ENCODE measurements around the gene SYDE2. TPM values are rescaled to one million over a fixed set of nuclear protein-coding genes. Genes with fewer than 3 reads are reported as not detected.

Gene SYDE2
- total RNA-seq, 2 donors from 2014 or later, result 15.4 to 21.8 TPM

DNA sequence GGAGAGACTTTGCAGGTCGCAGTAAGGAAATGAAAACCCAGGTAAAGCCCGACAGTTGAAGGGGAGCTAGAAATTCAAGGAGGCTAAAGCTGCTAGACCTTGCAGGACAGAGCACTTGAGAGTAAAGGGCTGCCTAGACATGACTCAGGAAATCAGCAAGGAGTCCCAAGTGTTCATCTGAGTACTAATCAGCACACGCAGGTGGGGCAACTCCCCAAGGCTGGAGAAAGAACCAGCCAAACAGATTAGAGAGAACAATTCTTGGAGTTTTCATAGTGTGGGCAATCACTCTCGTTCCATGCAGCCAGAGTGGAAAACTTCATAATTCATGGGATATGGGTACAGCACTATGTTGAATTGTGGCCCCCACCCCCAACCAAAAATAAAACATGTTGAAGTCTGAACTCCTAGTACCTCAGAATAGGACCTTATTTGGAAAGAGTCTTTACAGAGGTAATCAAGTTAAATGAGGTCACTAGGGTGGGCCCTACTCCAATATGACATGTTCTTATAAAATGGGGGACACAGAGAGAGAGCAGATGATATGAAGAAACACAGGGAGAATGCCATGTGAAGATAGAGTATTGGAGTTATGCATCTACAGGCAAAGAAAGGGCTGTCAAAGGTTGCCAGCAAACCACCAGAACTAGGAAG is 28.0 kb downstream of the SYDE2 start:
- Histone ChIP-seq H3K27me3 (no peaks in the 10 kb centered on the region), H3K4me1 (no peaks in the 10 kb centered on the region), H3K4me3 (no peak overlapping the region), H3K27ac (no peak overlapping the region), H3K9me3 (no peaks in the 10 kb centered on the region), H3K36me3 (no peaks in the 10 kb centered on the region)
- no peak for DNase-seq (ENCODE audit: low spot score)
- TF ChIP-seq, protein P1, sequence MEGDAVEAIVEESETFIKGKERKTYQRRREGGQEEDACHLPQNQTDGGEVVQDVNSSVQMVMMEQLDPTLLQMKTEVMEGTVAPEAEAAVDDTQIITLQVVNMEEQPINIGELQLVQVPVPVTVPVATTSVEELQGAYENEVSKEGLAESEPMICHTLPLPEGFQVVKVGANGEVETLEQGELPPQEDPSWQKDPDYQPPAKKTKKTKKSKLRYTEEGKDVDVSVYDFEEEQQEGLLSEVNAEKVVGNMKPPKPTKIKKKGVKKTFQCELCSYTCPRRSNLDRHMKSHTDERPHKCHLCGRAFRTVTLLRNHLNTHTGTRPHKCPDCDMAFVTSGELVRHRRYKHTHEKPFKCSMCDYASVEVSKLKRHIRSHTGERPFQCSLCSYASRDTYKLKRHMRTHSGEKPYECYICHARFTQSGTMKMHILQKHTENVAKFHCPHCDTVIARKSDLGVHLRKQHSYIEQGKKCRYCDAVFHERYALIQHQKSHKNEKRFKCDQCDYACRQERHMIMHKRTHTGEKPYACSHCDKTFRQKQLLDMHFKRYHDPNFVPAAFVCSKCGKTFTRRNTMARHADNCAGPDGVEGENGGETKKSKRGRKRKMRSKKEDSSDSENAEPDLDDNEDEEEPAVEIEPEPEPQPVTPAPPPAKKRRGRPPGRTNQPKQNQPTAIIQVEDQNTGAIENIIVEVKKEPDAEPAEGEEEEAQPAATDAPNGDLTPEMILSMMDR (IDR thresholded peaks at IDR 0.05), result no peak

DNA sequence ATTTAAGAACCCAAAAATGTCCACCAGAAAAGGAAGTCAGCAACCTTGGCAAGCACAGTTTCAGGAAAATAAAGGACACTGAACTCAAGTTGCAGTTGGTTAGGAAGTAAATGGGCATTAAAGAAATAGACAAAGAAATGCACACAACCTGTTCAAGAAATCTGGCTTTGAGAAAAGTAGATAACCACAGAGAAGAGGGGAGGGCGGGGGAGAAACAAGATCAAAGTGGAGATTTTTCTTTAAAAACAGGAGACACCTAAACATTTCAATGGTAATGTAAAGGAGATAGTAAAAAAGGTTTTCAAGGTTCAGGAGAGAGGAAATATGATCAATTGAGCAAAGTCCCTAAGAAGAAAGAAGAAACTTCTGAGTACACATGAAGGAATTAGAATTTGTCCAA is 29.1 kb downstream of the SYDE2 start:
- Histone ChIP-seq H3K27ac (no peak overlapping the region), H3K9me3 (no peaks in the 10 kb centered on the region), H3K4me3 (no peak overlapping the region), H3K36me3 (no peaks in the 10 kb centered on the region), H3K27me3 (no peaks in the 10 kb centered on the region), H3K4me1 (no peaks in the 10 kb centered on the region)
- TF ChIP-seq, protein P1 (IDR thresholded peaks at IDR 0.05), result no peak
- no peak for DNase-seq (ENCODE audit: low spot score)

DNA sequence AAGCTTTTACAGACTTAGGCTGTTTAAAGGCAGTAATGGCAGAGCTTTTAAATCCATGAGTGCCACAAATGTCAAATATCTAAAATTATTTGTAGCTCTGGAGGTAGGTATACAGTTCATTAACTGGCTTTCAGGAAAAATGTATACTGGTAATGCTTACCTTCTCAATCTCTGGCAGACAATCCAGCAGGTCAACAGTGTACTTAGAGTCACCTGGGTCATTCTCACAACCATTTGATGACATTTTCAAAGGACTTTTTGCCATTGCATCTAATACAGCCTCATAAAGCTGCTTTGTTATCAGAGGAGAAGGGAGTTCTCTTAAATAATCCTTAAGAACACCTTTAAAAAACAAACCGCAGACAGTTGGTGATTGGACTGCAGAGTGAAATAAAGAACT is 31.9 kb downstream of the SYDE2 start:
- no peaks in the 10 kb centered on the region for H3K27me3 ChIP-seq
- TF ChIP-seq, protein P1 (IDR thresholded peaks at IDR 0.05), result no peak
- no peak overlapping the region for H3K4me3 ChIP-seq
- H3K27ac ChIP-seq, result no peak overlapping the region
- DNase-seq (ENCODE audit: low spot score), result no peak
- no peaks in the 10 kb centered on the region for H3K9me3 ChIP-seq
- H3K36me3 ChIP-seq, result no peaks in the 10 kb centered on the region
- H3K4me1 ChIP-seq, result no peaks in the 10 kb centered on the region

DNA sequence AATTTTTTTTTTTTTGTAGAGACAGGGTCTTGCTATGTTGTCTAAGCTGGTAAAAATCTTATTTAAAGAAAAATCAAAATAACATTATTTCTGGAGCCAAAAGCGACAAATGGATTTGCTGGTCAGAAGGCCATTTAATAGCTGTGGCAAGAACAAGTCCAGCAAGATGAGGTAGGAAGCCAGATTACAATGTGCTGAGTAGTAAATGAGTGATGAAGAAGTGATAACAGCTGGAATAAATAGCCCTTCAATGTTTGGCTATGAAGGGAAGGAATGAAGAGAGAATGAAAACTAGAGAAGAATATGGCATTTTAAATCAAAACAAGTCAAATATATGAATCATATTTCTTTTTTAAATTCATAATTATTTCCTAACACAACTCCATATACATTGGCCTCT is 34.5 kb downstream of the SYDE2 start:
- Histone ChIP-seq H3K36me3 (no peaks in the 10 kb centered on the region), H3K9me3 (no peaks in the 10 kb centered on the region), H3K27ac (no peak overlapping the region), H3K4me1 (no peaks in the 10 kb centered on the region), H3K4me3 (no peak overlapping the region), H3K27me3 (no peaks in the 10 kb centered on the region)
- DNase-seq (ENCODE audit: low spot score), result no peak
- TF ChIP-seq, protein P1 (IDR thresholded peaks at IDR 0.05), result no peak

DNA sequence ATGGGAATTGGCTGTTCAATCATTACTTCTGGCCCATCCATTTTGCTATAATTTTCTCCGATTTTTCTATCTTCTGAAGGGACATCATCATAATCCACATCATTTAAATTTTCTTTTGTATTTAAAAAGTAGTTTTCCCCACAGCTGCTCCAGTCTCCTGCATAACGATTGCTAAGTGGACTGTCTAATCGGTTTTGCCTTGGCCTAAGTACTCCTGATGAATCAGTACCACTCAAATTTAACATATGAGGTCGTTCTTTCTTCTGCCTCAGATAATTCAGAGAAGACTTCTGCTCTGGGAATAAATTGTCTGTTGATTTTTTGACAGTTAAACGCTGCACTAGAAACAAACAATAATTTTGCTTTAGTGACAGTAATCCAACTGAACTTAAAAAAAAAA is 41.9 kb downstream of the SYDE2 start:
- no peaks in the 10 kb centered on the region for H3K4me1 ChIP-seq
- H3K9me3 ChIP-seq, result no peaks in the 10 kb centered on the region
- no peak overlapping the region for H3K4me3 ChIP-seq
- H3K27ac ChIP-seq, result no peak overlapping the region
- no peaks in the 10 kb centered on the region for H3K36me3 ChIP-seq
- TF ChIP-seq, protein P1 (IDR thresholded peaks at IDR 0.05), result no peak
- H3K27me3 ChIP-seq, result no peaks in the 10 kb centered on the region
- DNase-seq (ENCODE audit: low spot score), result no peak

DNA sequence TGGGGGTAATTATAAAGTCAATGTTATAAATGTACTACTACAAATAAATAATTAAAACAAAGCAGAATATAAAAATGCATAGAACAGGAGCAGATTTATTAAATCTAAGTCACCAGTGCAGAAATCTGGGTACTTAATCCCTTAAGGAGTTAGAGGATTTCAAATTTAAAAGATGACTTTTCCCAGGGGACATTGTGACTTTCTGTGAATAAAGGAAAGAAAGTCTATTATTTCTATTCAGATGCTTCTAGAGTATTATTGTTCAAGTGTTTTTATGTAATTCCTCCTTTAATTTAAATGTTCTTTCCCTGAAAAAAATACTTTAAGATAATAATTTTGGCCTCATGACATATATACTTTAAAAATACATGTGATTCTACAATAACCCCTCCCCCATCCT is 43.4 kb downstream of the SYDE2 start:
- TF ChIP-seq, protein P1 (IDR thresholded peaks at IDR 0.05), result no peak
- Histone ChIP-seq H3K9me3 (no peaks in the 10 kb centered on the region), H3K27ac (no peak overlapping the region), H3K36me3 (no peaks in the 10 kb centered on the region), H3K4me1 (no peaks in the 10 kb centered on the region), H3K27me3 (no peaks in the 10 kb centered on the region), H3K4me3 (no peak overlapping the region)
- DNase-seq (ENCODE audit: low spot score), result no peak

Data from right atrium auricular region (tissue), 2 donors.